Measurements from ENCODE around the gene TLE1. TPM values are rescaled to one million over a fixed set of nuclear protein-coding genes. Genes with fewer than 3 reads are reported as not detected.

Gene TLE1
- polyA plus RNA-seq, 1 donor, result 65.4 TPM

DNA sequence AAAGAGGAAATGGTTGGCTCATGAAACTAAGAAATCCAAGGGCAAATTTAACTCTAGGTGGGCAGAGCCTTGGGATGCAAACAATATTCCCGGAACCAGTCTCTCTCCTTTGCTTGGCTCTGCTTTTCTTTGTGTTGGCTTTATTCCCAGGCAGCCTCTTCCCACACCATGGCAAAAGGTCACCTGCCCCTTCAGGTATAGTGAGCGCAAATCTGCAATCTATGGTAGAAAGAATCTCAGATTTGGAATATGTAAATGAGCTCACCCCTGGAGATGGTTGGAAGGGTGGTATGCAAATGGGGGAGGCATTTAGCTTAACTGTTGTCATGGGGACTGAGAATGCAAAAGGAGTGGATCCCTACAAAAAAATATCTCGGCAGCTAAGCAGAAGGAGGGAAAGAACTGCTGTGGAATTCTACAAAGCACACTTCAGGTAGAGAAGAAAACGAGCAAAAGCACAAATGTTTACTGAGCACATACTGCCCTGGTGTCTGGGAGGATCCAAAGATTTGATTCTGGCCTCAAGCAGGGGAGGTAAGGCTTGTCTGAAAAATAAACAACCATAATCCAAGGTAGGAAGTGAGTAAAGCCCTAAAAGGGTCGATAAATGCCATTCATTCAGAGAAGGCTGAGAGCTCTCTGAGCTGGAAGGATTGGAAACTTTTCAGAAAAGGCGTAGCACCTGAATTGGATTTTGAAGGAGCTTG is 139.7 kb downstream of the TLE1 start:
- DNase-seq, result no peak

DNA sequence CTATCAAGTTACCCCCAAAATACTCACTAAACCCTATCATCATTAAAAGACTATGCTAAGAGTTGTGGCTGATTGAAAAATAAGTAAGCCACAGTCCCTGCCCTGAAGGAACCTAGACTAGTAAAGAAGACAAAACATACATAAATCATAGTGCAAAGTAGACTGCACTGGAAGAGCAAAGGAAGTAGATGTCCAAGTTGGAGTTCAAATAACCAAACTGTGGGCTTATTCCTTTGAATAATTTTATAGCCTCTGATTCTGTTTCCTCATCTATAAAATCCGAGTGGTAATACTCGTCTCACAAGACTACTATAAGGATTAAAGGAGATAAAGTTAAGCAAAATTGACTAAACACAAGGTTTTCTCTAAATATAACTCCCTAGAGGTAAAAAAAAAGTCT is 140.4 kb downstream of the TLE1 start:
- DNase-seq, result no peak

DNA sequence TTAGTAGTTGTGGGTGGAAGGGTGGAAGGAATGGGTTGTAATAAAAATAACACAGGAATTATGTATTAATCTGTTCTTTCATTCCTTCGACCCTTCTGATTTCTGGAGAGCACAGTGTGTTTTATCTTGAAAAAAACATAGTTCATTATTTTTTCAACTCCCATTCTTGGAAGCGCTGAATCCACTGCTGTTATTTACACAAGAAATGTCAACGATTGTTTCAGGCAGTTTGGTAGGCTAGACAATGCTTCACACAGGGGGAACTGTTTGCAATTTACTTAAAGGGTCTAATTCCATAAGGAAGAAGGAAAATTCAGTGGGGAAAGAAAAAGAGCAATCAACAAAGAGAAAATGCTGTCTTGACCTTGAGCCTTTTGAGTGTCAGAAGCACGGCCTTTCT is 142.9 kb downstream of the TLE1 start:
- DNase-seq, result no peak

DNA sequence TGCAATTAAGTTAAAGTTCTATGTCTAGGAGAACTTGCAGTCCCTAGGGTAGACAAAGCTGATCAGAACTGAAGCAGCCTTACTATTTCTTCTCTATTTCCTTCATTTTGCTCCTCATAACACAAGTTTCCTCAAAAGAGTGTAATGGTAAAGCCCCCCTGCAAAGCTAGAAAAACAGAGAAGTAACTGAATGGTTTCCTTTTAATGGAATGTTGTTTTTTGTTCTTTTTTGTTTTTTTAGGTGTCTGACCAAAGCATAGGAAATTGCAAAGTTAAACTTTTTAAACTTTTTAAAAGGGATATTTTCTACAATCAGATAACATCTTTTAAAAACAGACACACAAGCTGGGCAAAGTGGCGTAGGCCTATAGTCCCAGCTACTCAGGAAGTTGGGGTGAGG is 145.7 kb downstream of the TLE1 start:
- no peak for DNase-seq

DNA sequence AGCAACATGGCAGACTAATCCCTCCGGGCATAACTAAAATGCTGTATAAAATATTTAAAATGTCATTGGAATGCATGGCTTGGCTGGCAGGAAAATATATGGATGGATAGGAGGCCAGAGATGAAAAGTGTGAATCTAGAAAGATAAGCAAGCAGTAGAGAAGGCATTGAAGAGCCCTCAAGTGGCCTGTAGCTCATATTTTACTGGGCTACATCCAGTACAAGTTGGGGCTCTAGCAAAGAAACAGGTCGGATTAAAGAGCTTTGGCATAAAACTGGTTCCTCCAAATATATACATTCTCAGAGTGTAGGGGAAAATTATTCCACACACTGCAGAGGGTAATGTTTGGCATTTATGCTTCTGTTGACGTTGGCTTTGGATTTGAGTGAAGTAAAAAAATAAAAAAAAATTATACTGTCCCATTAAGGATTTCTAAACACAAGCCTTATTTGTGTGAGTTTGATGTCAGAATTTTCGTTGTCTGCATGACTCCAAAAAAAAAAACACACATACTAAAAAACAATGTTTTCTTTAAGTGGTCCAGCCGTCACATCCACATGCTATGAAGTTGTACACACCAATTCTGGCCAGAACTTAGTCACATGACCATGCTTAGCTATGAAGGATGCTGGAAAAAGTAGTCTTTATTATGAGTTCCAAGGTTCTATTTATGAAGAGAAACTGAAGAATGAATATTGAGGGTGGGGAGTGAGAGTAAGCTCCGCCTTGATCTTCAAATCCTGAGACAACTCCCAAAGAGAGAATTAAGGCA is 147.0 kb downstream of the TLE1 start:
- no peak for DNase-seq

DNA sequence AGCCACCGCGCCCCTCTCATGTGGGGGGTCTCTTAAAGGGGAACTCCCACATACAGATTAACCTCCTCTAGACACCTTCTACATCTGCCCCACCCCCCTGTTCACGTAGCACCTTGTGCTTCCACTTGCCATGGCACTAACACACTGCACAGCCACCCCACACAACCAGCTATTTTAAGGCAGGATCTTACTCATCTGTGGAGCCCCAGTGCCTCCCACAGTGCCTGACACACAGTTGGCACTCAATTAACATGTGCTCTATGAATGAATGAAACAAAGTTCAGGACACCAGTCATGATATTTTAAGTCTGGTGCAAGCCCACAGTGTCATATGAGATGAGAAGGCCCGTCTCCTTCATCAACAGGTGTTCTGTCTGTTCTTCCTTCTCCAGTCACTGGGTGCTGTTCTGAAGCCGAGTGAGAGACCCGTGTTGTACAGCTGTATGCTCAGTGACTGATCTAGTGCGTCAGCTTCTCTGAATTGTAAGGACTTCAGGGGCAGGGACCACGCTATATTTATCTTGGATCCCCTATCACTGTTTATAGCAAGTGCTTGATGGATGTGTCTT is 149.1 kb downstream of the TLE1 start:
- no peak for DNase-seq

DNA sequence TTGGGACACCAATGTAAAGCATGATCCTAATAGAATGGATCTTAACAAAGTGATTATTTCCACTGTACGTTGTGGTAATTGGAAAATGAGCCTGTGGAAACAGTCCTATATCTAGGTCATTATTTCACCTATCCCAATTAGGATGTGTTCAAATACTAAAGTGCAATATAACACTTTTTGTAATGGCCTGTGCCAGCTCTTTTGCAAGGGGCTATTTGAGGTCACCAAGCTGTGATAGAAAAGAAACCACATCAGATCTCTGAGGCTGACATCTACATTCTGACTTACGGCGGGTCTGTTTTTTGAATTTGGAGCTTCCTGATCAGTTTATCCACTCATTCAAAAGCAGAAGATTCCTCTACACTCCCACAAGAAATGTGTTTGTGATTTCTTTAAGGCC is 150.0 kb downstream of the TLE1 start:
- no peak for DNase-seq

DNA sequence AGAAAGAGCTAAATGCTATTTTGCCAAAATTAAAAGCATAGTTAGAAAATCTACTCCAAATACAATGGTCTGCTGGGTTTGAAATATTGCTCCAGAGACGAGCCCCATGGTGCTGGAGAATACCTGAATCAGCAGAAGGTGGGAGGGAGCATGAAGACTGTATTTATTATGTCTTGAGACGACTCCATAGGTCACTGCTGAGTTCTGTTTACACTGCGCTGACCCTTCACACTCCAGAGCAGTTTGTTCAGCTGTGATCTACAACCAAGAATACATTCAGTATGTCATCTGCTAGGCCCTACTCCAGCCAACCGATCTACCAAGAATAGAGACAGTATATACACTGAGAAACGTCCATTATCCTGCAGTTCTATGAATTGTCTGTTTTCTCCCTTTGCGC is 150.5 kb downstream of the TLE1 start:
- peak; percentile 61 for DNase-seq

DNA sequence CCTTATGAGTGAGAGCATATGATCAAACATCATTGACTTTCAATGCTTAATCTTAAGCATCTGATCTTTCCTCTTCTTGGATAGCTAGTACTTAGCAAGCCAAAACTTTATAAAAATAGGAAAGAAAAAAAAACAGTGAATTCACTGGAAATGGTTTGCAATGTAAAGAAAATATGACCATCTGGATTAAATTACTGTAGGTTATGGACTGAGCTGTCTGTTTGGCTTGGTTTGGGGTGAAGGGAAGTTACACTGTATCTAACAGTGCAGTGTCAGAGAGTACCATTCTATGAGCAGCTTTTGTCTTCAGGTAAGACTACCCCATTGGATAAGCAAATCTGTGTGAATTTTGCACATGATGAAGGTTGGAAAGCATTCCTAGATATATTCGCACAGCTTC is 151.4 kb downstream of the TLE1 start:
- no peak for DNase-seq

DNA sequence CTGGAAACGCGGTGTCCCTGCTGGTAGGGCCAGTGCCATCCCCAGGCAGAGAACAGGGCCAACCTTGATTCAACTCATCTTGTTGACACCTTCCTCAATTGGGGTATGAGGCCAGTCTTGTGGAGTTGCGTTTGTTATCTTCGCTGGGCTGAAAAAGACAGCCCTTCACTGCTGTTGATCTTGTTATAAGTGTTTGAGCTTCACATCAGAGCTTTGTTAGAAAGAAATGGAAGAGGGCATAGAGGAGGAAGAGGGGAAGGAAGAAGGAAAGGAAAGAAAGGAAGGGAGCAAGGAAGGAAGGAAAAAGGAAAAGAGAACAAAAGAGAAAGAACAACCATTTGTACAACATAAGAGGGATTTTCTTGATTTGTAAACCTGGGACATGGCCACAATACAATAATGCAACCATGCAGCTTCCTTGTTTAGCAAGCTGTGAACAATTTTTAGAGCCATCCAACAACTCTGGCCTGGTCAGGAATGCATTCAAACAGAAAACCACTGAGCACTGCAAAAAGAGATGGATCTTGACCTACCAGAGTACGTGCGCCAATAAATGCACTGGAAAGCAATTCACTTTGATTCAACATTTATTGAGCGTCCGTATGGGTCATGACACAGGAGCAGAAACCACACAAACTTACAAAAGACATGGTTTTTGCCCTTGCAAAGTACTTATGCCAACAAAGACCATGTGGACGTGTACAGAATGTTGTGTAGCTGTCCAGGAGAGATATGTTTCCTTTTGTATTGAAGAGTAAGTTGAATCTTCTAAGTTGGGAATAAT is 152.9 kb downstream of the TLE1 start:
- DNase-seq, result no peak

DNA sequence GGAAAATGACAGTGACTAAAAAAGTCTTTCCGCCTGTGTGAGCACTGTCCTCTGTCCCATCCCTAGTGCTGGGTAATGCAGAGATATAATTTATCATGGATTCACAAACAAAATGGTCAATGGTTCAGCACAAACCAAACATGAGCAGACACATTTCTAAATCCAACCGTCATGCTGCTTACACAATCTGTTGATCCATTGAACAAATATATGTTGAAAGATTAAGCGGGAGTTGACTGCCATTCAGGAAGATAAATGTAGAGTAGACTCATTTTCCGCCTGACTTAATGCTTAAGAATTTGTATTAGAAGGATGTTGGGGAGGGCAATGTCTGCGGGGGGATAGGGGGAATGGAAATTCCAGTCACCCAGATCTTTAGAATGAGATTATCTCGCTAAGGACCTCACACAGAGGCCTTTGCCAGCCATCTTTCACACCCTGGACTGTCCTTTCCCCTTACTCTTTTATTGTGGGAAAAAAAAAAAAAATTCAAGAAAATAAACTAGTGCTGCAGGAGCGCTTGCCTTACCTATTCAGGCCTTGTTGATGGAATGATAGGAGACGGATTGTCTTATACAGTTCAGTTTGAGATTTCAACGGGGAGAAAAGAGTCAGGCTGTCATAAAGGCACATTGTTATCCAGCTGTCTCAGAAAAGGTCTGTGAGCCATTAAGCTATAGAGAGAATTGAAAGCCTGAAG is 153.7 kb downstream of the TLE1 start:
- peak; percentile 31 for DNase-seq

DNA sequence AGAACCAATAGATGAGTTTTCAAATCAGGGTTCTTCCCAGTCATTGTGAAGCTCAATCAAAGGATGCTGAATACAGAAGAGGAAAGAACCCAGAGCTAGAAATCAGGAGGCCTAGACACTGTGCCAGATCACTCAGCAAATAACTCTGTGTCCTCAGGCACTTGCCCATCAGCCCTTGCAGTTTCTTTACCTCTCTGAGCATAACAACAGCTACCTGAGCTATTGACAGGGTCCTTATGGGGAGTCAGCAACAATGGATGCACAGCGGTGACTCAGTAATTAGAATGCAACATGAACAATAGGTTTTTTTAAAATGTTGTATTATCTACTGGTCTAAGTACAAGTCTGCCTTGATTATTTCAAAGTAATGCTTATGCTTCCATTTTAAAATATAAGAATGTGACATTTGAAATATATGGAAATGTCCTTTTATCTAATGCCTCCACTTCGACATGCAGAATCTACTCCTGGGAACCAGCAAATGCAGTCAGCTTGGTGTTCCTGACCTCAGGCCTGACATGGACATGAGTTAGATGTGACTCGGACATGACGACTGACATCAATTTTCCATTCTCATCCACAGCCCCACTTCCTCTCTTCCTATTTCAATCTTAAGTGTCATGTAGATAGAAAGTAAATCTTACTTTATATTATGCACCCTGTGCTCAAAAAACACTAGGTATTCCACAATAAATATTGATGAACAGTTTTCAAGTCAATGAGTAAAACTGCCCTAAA is 155.0 kb downstream of the TLE1 start:
- DNase-seq, result no peak

Other genes starting within 250 kb of the TLE1 start
- not detected for gene SPATA31D4, start 238.9 kb upstream of the TLE1 start, polyA plus RNA-seq (ENCODE audit: insufficient read length)

All from left kidney (tissue), 2 donors.